ENCODE data around the gene SUPT4H1.

The SUPT4H1 gene

GRCh38 chr17:58330997-58331814 is 20.8 kb downstream of the SUPT4H1 start:
- no peaks in the 10 kb centered on the region for H3K27me3 ChIP-seq (ENCODE audit: control insufficient read depth in 1 of 2, insufficient read depth in 2 of 2, low read length in 2 of 2)
- peaks cover 5 to 6% of the 10 kb centered on the region in 2 donors for H3K36me3 ChIP-seq (ENCODE audit: control insufficient read depth in 1 of 2, insufficient read depth in 2 of 2, low read length in 2 of 2)
- H3K4me3 ChIP-seq (ENCODE audit: low read depth in 1 of 2, low read length in 2 of 2), result peak overlapping the region; percentile 65 to 79
- H3K4me1 ChIP-seq (ENCODE audit: control insufficient read depth in 1 of 2, insufficient read depth in 2 of 2, low read length in 2 of 2), result peaks cover 18 to 34% of the 10 kb centered on the region in 2 donors
- H3K27ac ChIP-seq (ENCODE audit: low read depth, low read length), result peak overlapping the region; percentile 73
- no peaks in the 10 kb centered on the region for H3K9me3 ChIP-seq (ENCODE audit: control insufficient read depth in 1 of 2, low read length in 2 of 2)
- H3K9ac ChIP-seq (ENCODE audit: low read depth in 1 of 2, low read length in 2 of 2), result peak overlapping the region; percentile 74 to 76

GRCh38 chr17:58330538-58330996 is 21.4 kb downstream of the SUPT4H1 start:
- peak overlapping the region; percentile 74 to 76 for H3K9ac ChIP-seq (ENCODE audit: low read depth in 1 of 2, low read length in 2 of 2)
- peaks cover 5 to 6% of the 10 kb centered on the region in 2 donors for H3K36me3 ChIP-seq (ENCODE audit: control insufficient read depth in 1 of 2, insufficient read depth in 2 of 2, low read length in 2 of 2)
- H3K27ac ChIP-seq (ENCODE audit: low read depth, low read length), result peak overlapping the region; percentile 73
- H3K4me1 ChIP-seq (ENCODE audit: control insufficient read depth in 1 of 2, insufficient read depth in 2 of 2, low read length in 2 of 2), result peaks cover 11 to 28% of the 10 kb centered on the region in 2 donors
- no peaks in the 10 kb centered on the region for H3K27me3 ChIP-seq (ENCODE audit: control insufficient read depth in 1 of 2, insufficient read depth in 2 of 2, low read length in 2 of 2)
- peak overlapping the region; percentile 65 to 79 for H3K4me3 ChIP-seq (ENCODE audit: low read depth in 1 of 2, low read length in 2 of 2)
- no peaks in the 10 kb centered on the region for H3K9me3 ChIP-seq (ENCODE audit: control insufficient read depth in 1 of 2, low read length in 2 of 2)

GRCh38 chr17:58329810-58330537 is 22.0 kb downstream of the SUPT4H1 start:
- H3K27me3 ChIP-seq (ENCODE audit: control insufficient read depth in 1 of 2, insufficient read depth in 2 of 2, low read length in 2 of 2), result peaks cover 0 to 3% of the 10 kb centered on the region in 2 donors
- H3K9me3 ChIP-seq (ENCODE audit: control insufficient read depth in 1 of 2, low read length in 2 of 2), result no peaks in the 10 kb centered on the region
- peak overlapping the region; percentile 65 to 79 for H3K4me3 ChIP-seq (ENCODE audit: low read depth in 1 of 2, low read length in 2 of 2)
- H3K36me3 ChIP-seq (ENCODE audit: control insufficient read depth in 1 of 2, insufficient read depth in 2 of 2, low read length in 2 of 2), result peaks cover 5 to 6% of the 10 kb centered on the region in 2 donors
- H3K4me1 ChIP-seq (ENCODE audit: control insufficient read depth in 1 of 2, insufficient read depth in 2 of 2, low read length in 2 of 2), result peaks cover 9 to 28% of the 10 kb centered on the region in 2 donors
- H3K9ac ChIP-seq (ENCODE audit: low read depth in 1 of 2, low read length in 2 of 2), result peak overlapping the region; percentile 74 to 76
- H3K27ac ChIP-seq (ENCODE audit: low read depth, low read length), result no peak overlapping the region

- no peak overlapping the region for H3K27ac ChIP-seq (ENCODE audit: low read depth, low read length)
- H3K9ac ChIP-seq (ENCODE audit: low read depth in 1 of 2, low read length in 2 of 2), result peak overlapping the region in 1 of 2 donors; percentile 40
- H3K4me1 ChIP-seq (ENCODE audit: control insufficient read depth in 1 of 2, insufficient read depth in 2 of 2, low read length in 2 of 2), result peaks cover 6 to 24% of the 10 kb centered on the region in 2 donors
- H3K27me3 ChIP-seq (ENCODE audit: control insufficient read depth in 1 of 2, insufficient read depth in 2 of 2, low read length in 2 of 2), result peaks cover 0 to 4% of the 10 kb centered on the region in 2 donors
- H3K36me3 ChIP-seq (ENCODE audit: control insufficient read depth in 1 of 2, insufficient read depth in 2 of 2, low read length in 2 of 2), result peaks cover 5 to 6% of the 10 kb centered on the region in 2 donors
- H3K9me3 ChIP-seq (ENCODE audit: control insufficient read depth in 1 of 2, low read length in 2 of 2), result no peaks in the 10 kb centered on the region
- H3K4me3 ChIP-seq (ENCODE audit: low read depth in 1 of 2, low read length in 2 of 2), result peak overlapping the region; percentile 65 to 79
These were observed 22.8 kb downstream of the SUPT4H1 start for GRCh38 chr17:58329035-58329809.

- Histone ChIP-seq H3K4me3 (ENCODE audit: low read depth in 1 of 2, low read length in 2 of 2) (peak within 1 kb of the TSS; percentile 65 to 79), H3K27ac (ENCODE audit: low read depth, low read length) (no peak within 1 kb of the TSS), H3K9me3 (ENCODE audit: control insufficient read depth in 1 of 2, low read length in 2 of 2) (no peaks in the 10 kb centered on the region), H3K27me3 (ENCODE audit: control insufficient read depth in 1 of 2, insufficient read depth in 2 of 2, low read length in 2 of 2) (peaks cover 4 to 5% of the 10 kb centered on the region in 2 donors), H3K36me3 (ENCODE audit: control insufficient read depth in 1 of 2, insufficient read depth in 2 of 2, low read length in 2 of 2) (peaks cover 5 to 6% of the 10 kb centered on the region in 2 donors), H3K4me1 (ENCODE audit: control insufficient read depth in 1 of 2, insufficient read depth in 2 of 2, low read length in 2 of 2) (peaks cover 6 to 25% of the 10 kb centered on the region in 2 donors), H3K9ac (ENCODE audit: low read depth in 1 of 2, low read length in 2 of 2) (peak within 1 kb of the TSS; percentile 11 to 40)
These were observed 23.6 kb downstream of the SUPT4H1 start, which contains the start of gene TSPOAP1 for GRCh38 chr17:58328195-58329034. TSS of gene TSPOAP1 (minus strand) at chr17:58328795. CDS start at chr17:58327920, 875 bp downstream.

GRCh38 chr17:58327363-58328194 is 24.4 kb downstream of the SUPT4H1 start:
- Histone ChIP-seq H3K27ac (ENCODE audit: low read depth, low read length) (no peak overlapping the region), H3K27me3 (ENCODE audit: control insufficient read depth in 1 of 2, insufficient read depth in 2 of 2, low read length in 2 of 2) (peaks cover 4 to 5% of the 10 kb centered on the region in 2 donors), H3K4me3 (ENCODE audit: low read depth in 1 of 2, low read length in 2 of 2) (peak overlapping the region in 1 of 2 donors; percentile 48), H3K4me1 (ENCODE audit: control insufficient read depth in 1 of 2, insufficient read depth in 2 of 2, low read length in 2 of 2) (peaks cover 6 to 25% of the 10 kb centered on the region in 2 donors), H3K36me3 (ENCODE audit: control insufficient read depth in 1 of 2, insufficient read depth in 2 of 2, low read length in 2 of 2) (peaks cover 5 to 6% of the 10 kb centered on the region in 2 donors), H3K9me3 (ENCODE audit: control insufficient read depth in 1 of 2, low read length in 2 of 2) (no peaks in the 10 kb centered on the region), H3K9ac (ENCODE audit: low read depth in 1 of 2, low read length in 2 of 2) (peak overlapping the region in 1 of 2 donors; percentile 18)

GRCh38 chr17:58326609-58327362 is 25.2 kb downstream of the SUPT4H1 start:
- Histone ChIP-seq H3K4me3 (ENCODE audit: low read depth in 1 of 2, low read length in 2 of 2) (no peak overlapping the region), H3K36me3 (ENCODE audit: control insufficient read depth in 1 of 2, insufficient read depth in 2 of 2, low read length in 2 of 2) (peaks cover 5 to 6% of the 10 kb centered on the region in 2 donors), H3K4me1 (ENCODE audit: control insufficient read depth in 1 of 2, insufficient read depth in 2 of 2, low read length in 2 of 2) (peaks cover 6 to 25% of the 10 kb centered on the region in 2 donors), H3K27ac (ENCODE audit: low read depth, low read length) (no peak overlapping the region), H3K9ac (ENCODE audit: low read depth in 1 of 2, low read length in 2 of 2) (no peak overlapping the region), H3K27me3 (ENCODE audit: control insufficient read depth in 1 of 2, insufficient read depth in 2 of 2, low read length in 2 of 2) (peaks cover 4 to 5% of the 10 kb centered on the region in 2 donors), H3K9me3 (ENCODE audit: control insufficient read depth in 1 of 2, low read length in 2 of 2) (no peaks in the 10 kb centered on the region)

- peaks cover 6 to 25% of the 10 kb centered on the region in 2 donors for H3K4me1 ChIP-seq (ENCODE audit: control insufficient read depth in 1 of 2, insufficient read depth in 2 of 2, low read length in 2 of 2)
- H3K27ac ChIP-seq (ENCODE audit: low read depth, low read length), result no peak overlapping the region
- no peak overlapping the region for H3K4me3 ChIP-seq (ENCODE audit: low read depth in 1 of 2, low read length in 2 of 2)
- peaks cover 4 to 5% of the 10 kb centered on the region in 2 donors for H3K27me3 ChIP-seq (ENCODE audit: control insufficient read depth in 1 of 2, insufficient read depth in 2 of 2, low read length in 2 of 2)
- H3K9me3 ChIP-seq (ENCODE audit: control insufficient read depth in 1 of 2, low read length in 2 of 2), result no peaks in the 10 kb centered on the region
- no peak overlapping the region for H3K9ac ChIP-seq (ENCODE audit: low read depth in 1 of 2, low read length in 2 of 2)
- H3K36me3 ChIP-seq (ENCODE audit: control insufficient read depth in 1 of 2, insufficient read depth in 2 of 2, low read length in 2 of 2), result peaks cover 4 to 5% of the 10 kb centered on the region in 2 donors
These were observed 26.0 kb downstream of the SUPT4H1 start for GRCh38 chr17:58325976-58326468.
